Gastroesophageal sphincter (tissue), 4 donors: ENCODE measurements around the gene ACOX3. TPM values are rescaled to one million over a fixed set of nuclear protein-coding genes. Genes with fewer than 3 reads are reported as not detected.

Source experiments
- ATAC-seq: fragments of 150-250 bp; one replicate; pipeline ENCODE4 v1.9.1; 2016; ENCODE audit warnings: mild to moderate bottlenecking, moderate library complexity
- H3K27ac ChIP-seq, 4 donors: fragments of 200-600 bp; sonication (generic) in 3 of 4; 1 replicate in 3 of 4; 2 replicates in 1 of 4; pipeline ENCODE4 v1.5.1; 2016 to 2019
- H3K27me3 ChIP-seq: fragments of 200-600 bp; sonication (generic); one replicate; pipeline ENCODE4 v1.5.1; 2019
- H3K36me3 ChIP-seq, 2 donors: fragments of 200-600 bp; sonication (generic); one replicate each; pipeline ENCODE4 v1.5.1; 2019; ENCODE audit warnings: control low read depth in 1 of 2
- H3K4me1 ChIP-seq, 3 donors: fragments of 200-600 bp; sonication (generic); 1 replicate in 2 of 3; 2 replicates in 1 of 3; pipeline ENCODE4 v1.5.1; 2016 to 2019; ENCODE audit warnings: control low read depth in 2 of 3
- H3K4me3 ChIP-seq, 2 donors: fragments of 200-600 bp; sonication (generic); one replicate each; pipeline ENCODE4 v1.5.1; 2019; ENCODE audit warnings: mild to moderate bottlenecking in 1 of 2, moderate library complexity in 1 of 2
- H3K9me3 ChIP-seq, 3 donors: fragments of 200-600 bp; sonication (generic); one replicate each; pipeline ENCODE4 v1.5.1; 2017 to 2019; ENCODE audit warnings: control low read depth in 2 of 3
- EP300 ChIP-seq: sonication (generic); formaldehyde crosslinking; IDR thresholded peaks from one replicate; pipeline ENCODE4 v1.6.1; 2017; ENCODE audit warnings: antibody characterized with exemption, mild to moderate bottlenecking
- POLR2A ChIP-seq, 2 donors: fragments of 450-650 bp; IDR thresholded peaks; one replicate each; pipeline ENCODE4 v1.6.1; 2017; ENCODE audit warnings: antibody characterized with exemption in 2 of 2, mild to moderate bottlenecking in 2 of 2, moderate library complexity in 1 of 2
- POLR2AphosphoS5 ChIP-seq: sonication (generic); formaldehyde crosslinking; IDR thresholded peaks from one replicate; pipeline ENCODE4 v1.6.1; 2017; ENCODE audit warnings: antibody characterized with exemption
- WGBS, 2 donors: methylation state at CpG; one replicate each; pipeline ENCODE4 v1.1.5; 2018; ENCODE audit warnings: low coverage in 1 of 2; 5-methylcytosine and 5-hydroxymethylcytosine counted together
- total RNA-seq, 4 donors: library from RNA; depleted of rRNA; stranded (reverse); fragments of >200 nt; gene quantifications; one replicate each; pipeline ENCODE4 v1.1.0, GENCODE V29; 2016
- TF ChIP-seq, protein P1 (sequence below), 4 experiments: fragments of 200-600 bp in 2 of 4; fragments of 450-650 bp in 2 of 4; sonication (generic) in 1 of 4; IDR thresholded peaks; one replicate each; pipeline ENCODE4 v1.5.1; 2017 to 2019; ENCODE audit warnings: antibody characterized with exemption in 4 of 4, mild to moderate bottlenecking in 2 of 4, moderate library complexity in 2 of 4

Gene ACOX3
- total RNA-seq, 4 donors from 2014 or later: 21.5 to 79.5 (median 37.1) TPM

GRCh38 chr4:8374851-8375649 lies 65.5 kb downstream of the ACOX3 start:
- Histone ChIP-seq H3K4me1 (peaks cover 0 to 7% (median 0%) of the 10 kb centered on the region in 3 donors), H3K27ac (no peak overlapping the region), H3K36me3 (peaks cover 0 to 93% of the 10 kb centered on the region in 2 donors), H3K9me3 (no peaks in the 10 kb centered on the region), H3K4me3 (no peak overlapping the region), H3K27me3 (no peaks in the 10 kb centered on the region)
- ATAC-seq: no peak
- no peak for TF ChIP-seq POLR2A (IDR thresholded peaks at IDR 0.05)
- TF ChIP-seq EP300: no peak
- TF ChIP-seq, protein P1, sequence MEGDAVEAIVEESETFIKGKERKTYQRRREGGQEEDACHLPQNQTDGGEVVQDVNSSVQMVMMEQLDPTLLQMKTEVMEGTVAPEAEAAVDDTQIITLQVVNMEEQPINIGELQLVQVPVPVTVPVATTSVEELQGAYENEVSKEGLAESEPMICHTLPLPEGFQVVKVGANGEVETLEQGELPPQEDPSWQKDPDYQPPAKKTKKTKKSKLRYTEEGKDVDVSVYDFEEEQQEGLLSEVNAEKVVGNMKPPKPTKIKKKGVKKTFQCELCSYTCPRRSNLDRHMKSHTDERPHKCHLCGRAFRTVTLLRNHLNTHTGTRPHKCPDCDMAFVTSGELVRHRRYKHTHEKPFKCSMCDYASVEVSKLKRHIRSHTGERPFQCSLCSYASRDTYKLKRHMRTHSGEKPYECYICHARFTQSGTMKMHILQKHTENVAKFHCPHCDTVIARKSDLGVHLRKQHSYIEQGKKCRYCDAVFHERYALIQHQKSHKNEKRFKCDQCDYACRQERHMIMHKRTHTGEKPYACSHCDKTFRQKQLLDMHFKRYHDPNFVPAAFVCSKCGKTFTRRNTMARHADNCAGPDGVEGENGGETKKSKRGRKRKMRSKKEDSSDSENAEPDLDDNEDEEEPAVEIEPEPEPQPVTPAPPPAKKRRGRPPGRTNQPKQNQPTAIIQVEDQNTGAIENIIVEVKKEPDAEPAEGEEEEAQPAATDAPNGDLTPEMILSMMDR (IDR thresholded peaks at IDR 0.05): no peak
- no peak for TF ChIP-seq POLR2AphosphoS5
- 100% methylated on average over 1 of the region's 49 CpGs; no CpG with 5 or more reads in 1 of the 2 donors for WGBS, 2 donors

- 50 to 57% methylated on average over 2 to 3 of the region's 13 CpGs for WGBS, 2 donors
- no peak overlapping the region for H3K27ac ChIP-seq
- peaks cover 0 to 7% (median 0%) of the 10 kb centered on the region in 3 donors for H3K4me1 ChIP-seq
- TF ChIP-seq, protein P1 (IDR thresholded peaks at IDR 0.05): no peak
- TF ChIP-seq POLR2A (IDR thresholded peaks at IDR 0.05): no peak
- no peak for TF ChIP-seq POLR2AphosphoS5
- no peak for TF ChIP-seq EP300
- peaks cover 0 to 93% of the 10 kb centered on the region in 2 donors for H3K36me3 ChIP-seq
- no peak for ATAC-seq
- H3K4me3 ChIP-seq: no peak overlapping the region
- no peaks in the 10 kb centered on the region for H3K9me3 ChIP-seq
- H3K27me3 ChIP-seq: no peaks in the 10 kb centered on the region
These were observed 66.5 kb downstream of the ACOX3 start for GRCh38 chr4:8373973-8374545.

GRCh38 chr4:8373270-8373972 lies 67.1 kb downstream of the ACOX3 start:
- H3K4me1 ChIP-seq: peaks cover 0 to 7% (median 0%) of the 10 kb centered on the region in 3 donors
- H3K27ac ChIP-seq: no peak overlapping the region
- ATAC-seq: no peak
- H3K36me3 ChIP-seq: peaks cover 0 to 93% of the 10 kb centered on the region in 2 donors
- H3K4me3 ChIP-seq: no peak overlapping the region
- H3K27me3 ChIP-seq: no peaks in the 10 kb centered on the region
- 89 to 90% methylated on average over 7 to 11 of the region's 32 CpGs for WGBS, 2 donors
- H3K9me3 ChIP-seq: no peaks in the 10 kb centered on the region
- TF ChIP-seq, protein P1 (IDR thresholded peaks at IDR 0.05): no peak
- TF ChIP-seq POLR2AphosphoS5 (no peak), POLR2A (IDR thresholded peaks at IDR 0.05) (no peak), EP300 (no peak)

- TF ChIP-seq POLR2A (IDR thresholded peaks at IDR 0.05) (no peak), POLR2AphosphoS5 (no peak), EP300 (no peak)
- TF ChIP-seq, protein P1 (IDR thresholded peaks at IDR 0.05): no peak
- H3K27ac ChIP-seq: no peak overlapping the region
- ATAC-seq: no peak
- H3K36me3 ChIP-seq: peaks cover 0 to 86% of the 10 kb centered on the region in 2 donors
- H3K4me1 ChIP-seq: peaks cover 0 to 7% (median 0%) of the 10 kb centered on the region in 3 donors
- H3K9me3 ChIP-seq: no peaks in the 10 kb centered on the region
- H3K4me3 ChIP-seq: no peak overlapping the region
- WGBS, 2 donors: 90% methylated on average over 8 of the region's 13 CpGs; no CpG with 5 or more reads in 1 of the 2 donors
- no peaks in the 10 kb centered on the region for H3K27me3 ChIP-seq
These were observed 68.0 kb downstream of the ACOX3 start for GRCh38 chr4:8372506-8372905.
